Fibroblast of upper back skin (primary cell): Measurements from ENCODE around the gene KDM4C.
"Not testable (repeated sequence)": the region's sequence is repeated elsewhere in the genome, so short reads cannot be mapped to it uniquely, and the experiment has no call there.

Source experiments
- DNase-seq: peaks from one replicate; pipeline ENCODE4 v3.0.0-alpha.2; 2013

KDM4C gene

GRCh38 chr9:6764523-6764922, 6.8 kb downstream of the KDM4C start:
- DNase-seq = no peak

DNA sequence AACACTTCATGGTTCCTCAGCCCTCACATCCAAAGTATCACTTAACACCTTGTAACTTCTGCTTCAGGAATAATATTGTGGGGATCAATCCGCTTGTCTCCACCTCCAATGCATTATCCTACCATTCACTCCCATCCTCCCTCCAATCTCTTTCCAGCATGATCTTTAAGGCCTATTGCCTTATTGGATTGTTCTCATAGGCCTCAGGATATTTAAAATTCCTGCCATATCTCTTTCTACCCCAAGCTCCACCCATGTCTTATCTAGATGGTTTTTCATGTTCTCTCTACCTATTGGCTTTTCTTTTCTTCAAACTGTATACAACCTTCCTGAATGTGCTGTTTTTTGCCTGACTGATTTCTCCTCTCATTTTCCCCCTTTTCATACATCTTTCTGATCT, 7.2 kb downstream of the KDM4C start:
- no peak for DNase-seq

- no peak for DNase-seq
These were observed 7.6 kb downstream of the KDM4C start for GRCh38 chr9:6765396-6765795.

GRCh38 chr9:6766606-6767005, 8.8 kb downstream of the KDM4C start:
- no peak for DNase-seq

DNA sequence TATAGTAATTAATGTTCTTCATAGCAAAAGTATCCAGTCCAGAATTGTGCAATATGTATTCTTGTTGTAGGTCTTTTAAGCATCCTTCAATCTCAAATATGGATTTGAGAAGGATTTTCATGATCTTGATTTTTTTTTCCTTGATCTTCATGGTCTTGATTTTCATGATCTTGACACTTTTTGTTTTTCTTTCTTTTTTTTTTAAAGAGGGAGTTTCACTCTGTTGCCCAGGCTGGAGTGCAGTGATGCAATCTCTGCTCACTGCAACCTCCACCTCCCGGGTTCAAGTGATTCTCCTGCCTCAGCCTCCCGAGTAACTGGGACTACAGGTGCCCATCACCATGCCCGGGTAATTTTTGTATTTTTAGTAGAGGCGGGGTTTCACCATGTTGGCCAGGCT, 10.8 kb downstream of the KDM4C start:
- DNase-seq = not testable (repeated sequence)

DNA sequence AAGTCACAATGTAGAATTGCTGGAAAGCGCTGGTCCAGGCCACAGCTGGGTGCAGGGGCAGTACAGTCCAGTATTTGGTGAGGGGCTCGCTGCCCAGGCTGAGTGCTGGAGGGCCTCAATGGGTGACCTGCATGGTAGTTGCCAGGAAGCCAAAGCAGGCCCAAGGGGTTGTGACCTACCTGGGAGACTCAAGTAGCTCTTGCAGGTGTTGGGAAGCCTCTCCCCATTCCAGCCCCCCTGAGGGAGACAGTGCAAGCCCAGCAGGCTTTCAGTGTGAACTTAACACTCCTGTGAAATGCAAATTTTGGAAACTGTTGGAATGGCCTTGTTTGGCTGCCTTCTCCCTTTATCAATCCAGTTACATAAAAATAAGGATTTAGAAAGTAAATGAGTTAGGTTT, 13.9 kb downstream of the KDM4C start:
- DNase-seq = no peak

GRCh38 chr9:6777213-6777902, 19.6 kb downstream of the KDM4C start:
- no peak for DNase-seq

DNA sequence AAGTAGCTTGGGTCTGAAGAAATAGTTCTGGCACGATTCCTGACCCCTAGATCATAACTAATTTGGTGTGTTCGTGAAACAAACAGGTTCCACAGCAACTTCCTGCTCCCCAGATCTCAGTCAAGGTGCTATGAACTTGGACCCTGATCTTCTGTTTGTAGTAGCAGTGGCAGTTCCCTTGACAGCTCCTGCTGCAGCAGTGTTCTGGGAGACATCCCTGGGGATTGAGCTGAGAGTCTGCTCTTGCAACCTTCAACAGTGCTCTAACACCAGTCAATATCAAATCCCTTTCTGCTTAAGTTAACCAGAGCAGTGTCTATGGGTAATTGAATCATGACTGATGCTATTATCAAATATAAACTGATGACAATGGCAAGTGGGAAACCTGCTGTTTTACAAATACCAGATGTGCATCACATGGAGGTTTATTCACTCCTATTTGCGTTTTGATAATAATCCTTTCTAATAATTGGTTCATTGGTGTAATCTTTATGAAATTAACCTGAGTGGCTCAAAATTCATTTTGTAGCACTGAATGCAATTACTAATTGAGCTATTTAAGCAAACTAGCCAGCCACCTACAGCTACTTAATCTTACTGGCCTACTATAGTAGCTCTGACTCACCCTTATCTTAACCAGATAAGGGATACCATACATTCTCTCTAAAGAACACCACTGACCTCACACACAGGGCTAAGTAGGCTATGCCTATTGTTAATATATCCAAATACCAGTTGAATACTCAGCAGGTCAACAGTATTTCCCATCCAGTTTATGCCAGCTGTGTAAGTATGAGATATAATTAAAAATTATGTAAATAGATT, 21.9 kb downstream of the KDM4C start:
- peak; percentile 35 for DNase-seq

DNA sequence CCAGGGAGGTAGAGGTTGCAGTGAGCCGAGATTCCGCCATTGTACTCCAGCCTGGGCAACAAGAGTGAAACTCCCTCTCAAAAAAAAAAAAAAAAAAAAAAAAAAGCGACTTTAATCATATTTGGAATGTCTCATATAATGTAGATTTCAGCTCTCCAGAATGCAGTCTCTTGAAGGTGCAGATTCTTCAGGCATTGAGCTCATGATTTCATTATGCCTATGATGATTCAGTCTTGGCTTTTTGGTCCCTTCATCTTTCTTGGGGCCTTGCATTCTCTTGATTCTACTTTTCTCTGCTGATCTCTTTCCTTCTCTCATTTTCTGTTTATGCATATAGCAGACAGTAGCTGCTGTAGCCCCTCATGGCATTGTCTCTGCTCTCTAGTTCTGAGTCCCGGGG, 22.9 kb downstream of the KDM4C start:
- DNase-seq = peak; percentile 28

DNA sequence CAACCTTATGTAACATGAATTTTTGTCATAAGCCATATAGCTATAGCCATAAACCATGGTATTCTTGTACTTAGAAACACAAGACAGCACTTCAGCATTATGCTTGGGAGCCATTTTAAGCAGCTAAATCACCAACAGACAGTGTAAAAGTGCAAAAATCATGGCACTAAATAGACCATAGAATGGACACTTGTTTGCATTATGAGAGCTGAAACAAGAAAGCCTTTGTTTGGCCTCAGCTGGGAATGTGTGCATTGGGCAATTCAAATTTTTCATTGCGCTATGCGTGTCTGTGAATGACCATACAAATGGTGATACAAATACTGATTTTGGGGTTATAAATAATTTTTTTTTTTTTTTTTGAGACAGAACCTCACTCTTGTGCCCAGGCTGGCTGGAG, 23.7 kb downstream of the KDM4C start:
- no peak for DNase-seq

DNA sequence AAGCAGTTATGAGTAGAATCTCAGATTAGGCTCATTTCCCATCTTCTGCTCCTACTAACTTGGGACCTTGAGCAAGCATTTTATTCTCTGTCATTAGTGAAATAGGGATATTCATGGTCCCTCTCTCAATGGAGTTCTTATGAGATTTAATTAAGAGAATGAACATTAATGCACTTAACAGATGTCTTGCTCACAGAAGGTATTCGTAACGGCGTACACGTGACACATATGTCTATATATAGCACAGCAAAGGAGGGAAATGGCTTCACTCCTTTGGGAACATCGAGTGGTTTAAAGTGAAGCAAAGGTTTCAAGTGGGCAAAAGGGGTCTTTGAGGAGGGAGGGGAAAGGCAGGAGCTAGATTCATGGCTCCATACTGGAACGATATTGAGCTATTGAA, 24.6 kb downstream of the KDM4C start:
- no peak for DNase-seq

DNA sequence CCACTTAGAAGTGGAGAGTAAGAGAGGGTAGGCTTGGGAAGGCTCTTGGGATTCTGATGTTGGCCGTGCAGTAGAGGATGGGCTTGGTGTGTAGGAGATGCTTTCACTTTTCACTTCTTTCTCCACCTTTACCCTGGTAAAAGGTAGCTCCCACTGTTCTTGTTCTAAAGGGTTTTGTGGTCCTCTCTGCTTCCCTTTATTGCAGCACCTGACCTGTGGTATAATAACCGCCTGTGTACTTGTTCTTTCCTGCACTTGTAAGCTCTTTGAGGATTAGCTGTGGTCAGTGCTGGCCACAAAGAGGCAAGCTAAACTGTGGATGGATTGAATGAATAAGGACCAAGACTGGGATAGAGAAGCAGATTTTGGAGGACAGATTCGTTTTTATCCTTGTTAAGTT, 25.2 kb downstream of the KDM4C start:
- no peak for DNase-seq

GRCh38 chr9:6783753-6784152, 26.0 kb downstream of the KDM4C start:
- no peak for DNase-seq

GRCh38 chr9:6785682-6786081, 27.9 kb downstream of the KDM4C start:
- DNase-seq = no peak

DNA sequence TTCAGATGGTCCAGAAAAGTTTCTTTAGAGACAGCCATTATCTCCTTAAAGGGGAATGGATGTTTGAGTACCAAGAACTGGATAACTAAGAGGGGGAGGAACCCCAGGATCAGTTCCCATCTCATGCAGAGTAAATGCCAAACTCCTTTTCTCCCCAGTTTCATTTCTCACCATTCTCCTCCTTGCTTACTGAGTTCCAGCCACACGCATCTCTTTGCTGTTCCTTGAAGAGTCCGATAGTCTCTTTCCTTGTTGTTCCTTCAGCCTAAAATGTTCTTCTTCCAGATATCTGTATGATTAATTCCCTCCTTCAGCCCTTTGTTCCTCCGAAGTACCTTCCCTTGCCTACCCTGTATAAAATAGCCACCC, 30.0 kb downstream of the KDM4C start:
- no peak for DNase-seq

GRCh38 chr9:6788162-6789016, 30.6 kb downstream of the KDM4C start:
- peak; percentile 44 for DNase-seq

DNA sequence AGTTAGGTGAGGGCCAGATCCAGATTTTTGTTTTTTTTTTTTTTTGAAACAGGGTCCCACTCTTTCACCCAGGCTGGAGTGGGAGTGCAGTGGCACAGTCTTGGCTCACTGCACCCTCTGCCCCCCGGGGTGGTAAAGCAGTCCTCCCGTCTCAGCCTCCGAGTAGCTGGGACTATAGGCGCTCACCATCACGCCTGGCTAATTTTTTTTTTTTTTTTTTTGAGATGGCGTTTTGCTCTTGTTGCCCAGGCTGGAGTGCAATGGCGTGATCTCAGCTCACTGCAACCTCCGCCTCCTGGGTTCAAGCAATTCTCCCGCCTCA, 31.2 kb downstream of the KDM4C start:
- DNase-seq = not testable (repeated sequence)

DNA sequence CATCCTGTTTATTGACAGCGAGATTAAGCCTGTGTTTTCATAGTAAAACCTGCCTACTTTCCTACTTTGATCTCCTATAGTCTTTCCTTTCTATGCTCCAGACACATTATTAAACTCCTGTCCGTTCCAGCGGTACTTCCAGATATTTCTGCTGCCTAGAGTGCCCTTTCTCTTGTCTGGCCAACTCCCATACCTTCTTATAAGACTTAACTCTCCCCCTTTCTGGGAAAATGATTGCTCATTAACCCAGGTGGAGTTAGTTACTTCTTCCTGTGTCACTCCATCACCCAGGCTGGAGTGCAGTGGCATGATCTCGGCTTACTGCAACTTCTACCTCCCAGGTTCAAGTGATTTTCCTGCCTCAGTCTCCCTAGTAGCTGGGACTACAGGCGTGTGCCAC, 33.1 kb downstream of the KDM4C start:
- DNase-seq = no peak

DNA sequence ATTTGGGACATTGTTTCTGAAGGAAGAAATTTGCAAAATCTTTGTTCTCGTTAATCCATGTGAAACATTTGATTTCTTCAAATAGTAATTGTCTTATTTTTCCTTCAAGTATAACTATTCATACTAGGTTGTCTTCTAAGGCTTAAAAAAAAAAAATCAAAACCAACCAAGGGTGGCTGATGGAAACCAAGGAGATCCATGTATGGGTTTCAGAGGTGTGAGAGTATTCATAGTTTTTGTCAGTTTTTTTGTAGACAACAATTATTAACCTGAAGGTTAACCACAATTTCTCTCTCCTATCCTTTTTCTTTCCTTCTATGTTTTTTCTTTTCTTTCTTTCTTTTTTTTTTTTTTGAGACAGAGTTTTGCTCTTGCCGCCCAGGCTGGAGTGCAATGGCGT, 35.4 kb downstream of the KDM4C start:
- DNase-seq = no peak

- no peak for DNase-seq
These were observed 37.2 kb downstream of the KDM4C start for GRCh38 chr9:6794936-6795335.

- no peak for DNase-seq
These were observed 45.2 kb downstream of the KDM4C start for GRCh38 chr9:6802926-6803325.

DNA sequence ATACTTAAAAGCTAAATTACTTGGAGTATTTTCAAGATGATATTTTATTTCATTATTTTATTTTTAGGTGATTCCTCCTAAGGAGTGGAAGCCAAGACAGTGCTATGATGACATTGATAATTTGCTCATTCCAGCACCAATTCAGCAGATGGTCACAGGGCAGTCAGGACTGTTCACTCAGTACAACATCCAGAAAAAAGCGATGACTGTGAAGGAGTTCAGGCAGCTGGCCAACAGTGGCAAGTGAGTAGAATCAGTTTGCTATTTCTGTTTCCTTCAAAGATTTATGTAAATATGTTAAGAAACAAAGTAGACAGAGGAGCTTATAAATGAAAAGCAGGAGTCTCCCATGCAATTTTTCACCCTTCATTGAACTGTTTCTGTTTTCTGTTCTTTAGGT, 47.8 kb downstream of the KDM4C start:
- peak; percentile 39 for DNase-seq

- not testable (repeated sequence) for DNase-seq
These were observed 48.5 kb downstream of the KDM4C start for GRCh38 chr9:6806318-6806717.

DNA sequence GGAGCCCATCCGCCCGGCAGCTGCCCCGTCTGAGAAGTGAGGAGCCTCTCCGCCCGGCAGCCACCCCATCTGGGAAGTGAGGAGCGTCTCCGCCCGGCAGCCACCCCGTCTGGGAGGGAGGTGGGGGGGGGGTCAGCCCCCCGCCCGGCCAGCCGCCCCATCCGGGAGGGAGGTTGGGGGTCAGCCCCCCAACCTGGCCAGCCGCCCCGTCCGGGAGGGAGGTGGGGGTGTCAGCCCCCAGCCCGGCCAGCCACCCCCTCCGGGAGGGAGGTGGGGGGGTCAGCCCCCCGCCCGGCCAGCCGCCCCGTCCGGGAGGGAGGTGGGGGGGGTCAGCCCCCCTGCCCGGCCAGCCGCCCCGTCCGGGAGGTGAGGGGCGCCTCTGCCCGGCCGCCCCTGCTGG, 49.9 kb downstream of the KDM4C start:
- DNase-seq = not testable (repeated sequence)
